ENCODE data around the gene LSS.
"Not testable (repeated sequence)": the region's sequence is repeated elsewhere in the genome, so short reads cannot be mapped to it uniquely, and the experiment has no call there.

Gene LSS

GRCh38 chr21:46152927-46153246 lies 75.7 kb downstream of the LSS start:
- DNase-seq (ENCODE audit: low read depth), result no peak

- no peak for DNase-seq (ENCODE audit: low read depth)
Measured at GRCh38 chr21:46151989-46152926, 76.3 kb downstream of the LSS start.

DNA sequence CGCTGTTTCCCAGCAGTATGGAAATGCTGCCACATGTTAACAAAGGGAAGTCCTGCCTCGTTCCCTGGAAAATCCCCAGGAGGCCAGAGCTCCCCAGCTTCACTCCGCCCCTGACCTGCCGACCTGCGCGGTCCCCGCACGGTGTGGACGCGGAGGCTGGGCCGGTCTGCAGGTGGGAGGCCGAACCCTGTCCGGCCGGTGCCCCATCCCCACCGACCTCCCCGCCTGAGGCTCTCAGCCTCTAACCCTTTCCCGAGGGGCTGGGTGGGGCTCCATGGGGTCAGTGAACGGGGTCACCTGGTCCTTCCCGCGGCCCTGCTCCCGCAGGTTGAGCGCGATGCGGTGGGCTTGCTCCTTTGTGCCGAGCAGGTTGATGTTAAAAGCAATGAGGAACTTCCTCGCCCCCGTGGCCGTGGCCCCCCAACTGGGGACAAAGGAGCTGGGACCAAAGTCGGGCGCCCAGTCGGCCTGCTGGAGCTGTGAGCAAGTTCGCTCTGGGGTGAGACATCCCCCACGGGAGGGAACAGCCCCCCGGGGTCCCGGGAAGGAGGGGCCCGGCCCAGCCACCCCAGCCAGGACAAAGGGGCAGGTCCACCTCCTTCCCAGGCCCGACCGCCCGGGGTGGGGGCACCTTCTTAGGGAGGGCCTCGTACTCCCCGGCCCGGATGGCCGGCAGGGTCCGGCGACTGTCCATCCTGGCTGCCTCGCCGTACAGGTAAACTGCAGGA lies 77.1 kb downstream of the LSS start:
- no peak for DNase-seq (ENCODE audit: low read depth)

DNA sequence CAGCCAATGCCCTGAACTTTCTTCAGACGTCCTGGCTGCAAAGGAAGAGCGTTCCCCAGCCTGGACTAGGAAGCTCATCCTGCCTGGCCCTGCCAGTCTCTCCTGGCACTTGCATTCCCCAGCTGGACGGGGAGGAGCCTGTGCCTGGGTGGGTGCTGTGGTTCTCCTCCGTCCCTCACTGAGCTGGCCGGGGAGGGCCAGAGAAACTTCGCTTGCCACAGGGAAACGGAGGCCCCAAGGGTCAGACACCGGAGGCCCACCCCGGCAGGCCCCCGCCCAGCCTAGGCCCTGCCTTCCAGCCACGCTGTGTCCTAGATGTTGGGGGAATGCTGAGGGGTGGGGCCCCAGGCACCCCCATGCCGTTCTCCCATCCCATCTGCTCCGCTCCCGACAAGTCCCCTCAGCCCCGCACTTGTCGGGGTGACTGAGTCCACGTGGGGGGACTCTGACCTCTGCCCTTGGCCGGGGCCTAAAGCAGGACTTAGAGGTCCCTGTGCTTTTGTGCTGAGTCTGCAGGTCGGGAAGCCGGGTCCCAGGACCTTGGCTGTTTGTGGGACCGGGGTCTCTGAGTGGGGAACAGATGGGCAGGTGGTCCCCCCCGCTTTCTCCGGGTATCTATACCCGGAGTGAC lies 78.0 kb downstream of the LSS start:
- DNase-seq (ENCODE audit: low read depth), result no peak

DNA sequence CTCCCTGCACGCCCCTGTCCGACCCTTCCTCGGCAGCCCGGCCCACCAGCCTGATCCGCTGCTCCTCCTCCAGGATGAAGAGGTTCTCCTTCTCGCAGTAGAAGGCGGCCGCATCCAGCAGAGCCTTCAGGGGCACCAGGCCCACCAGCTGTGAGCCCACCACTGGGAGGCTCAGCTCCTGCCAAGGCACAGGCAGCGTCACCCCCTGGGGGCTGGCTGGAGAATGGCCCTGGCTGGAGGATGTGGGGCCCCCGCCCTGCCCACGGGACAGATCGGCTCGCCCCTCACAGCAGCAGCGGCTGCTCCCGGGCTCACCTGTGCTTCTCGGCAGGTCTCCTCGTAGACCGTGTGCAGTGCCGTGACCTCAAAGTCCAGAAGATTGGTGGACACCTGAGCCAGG lies 78.5 kb downstream of the LSS start:
- DNase-seq (ENCODE audit: low read depth), result no peak

- no peak for DNase-seq (ENCODE audit: low read depth)
Measured at GRCh38 chr21:46149205-46149901, 79.2 kb downstream of the LSS start.

GRCh38 chr21:46148106-46148505 lies 80.5 kb downstream of the LSS start:
- DNase-seq (ENCODE audit: low read depth), result no peak

GRCh38 chr21:46147429-46147828 lies 81.1 kb downstream of the LSS start:
- peak; percentile 26 for DNase-seq (ENCODE audit: low read depth)

- no peak for DNase-seq (ENCODE audit: low read depth)
Measured at GRCh38 chr21:46146856-46147255, 81.7 kb downstream of the LSS start.

- no peak for DNase-seq (ENCODE audit: low read depth)
Measured at GRCh38 chr21:46145840-46146691, 82.5 kb downstream of the LSS start.

- no peak for DNase-seq (ENCODE audit: low read depth)
Measured at GRCh38 chr21:46145159-46145839, 83.3 kb downstream of the LSS start.

- DNase-seq (ENCODE audit: low read depth), result no peak
Measured at GRCh38 chr21:46144464-46145070, 84.0 kb downstream of the LSS start.

DNA sequence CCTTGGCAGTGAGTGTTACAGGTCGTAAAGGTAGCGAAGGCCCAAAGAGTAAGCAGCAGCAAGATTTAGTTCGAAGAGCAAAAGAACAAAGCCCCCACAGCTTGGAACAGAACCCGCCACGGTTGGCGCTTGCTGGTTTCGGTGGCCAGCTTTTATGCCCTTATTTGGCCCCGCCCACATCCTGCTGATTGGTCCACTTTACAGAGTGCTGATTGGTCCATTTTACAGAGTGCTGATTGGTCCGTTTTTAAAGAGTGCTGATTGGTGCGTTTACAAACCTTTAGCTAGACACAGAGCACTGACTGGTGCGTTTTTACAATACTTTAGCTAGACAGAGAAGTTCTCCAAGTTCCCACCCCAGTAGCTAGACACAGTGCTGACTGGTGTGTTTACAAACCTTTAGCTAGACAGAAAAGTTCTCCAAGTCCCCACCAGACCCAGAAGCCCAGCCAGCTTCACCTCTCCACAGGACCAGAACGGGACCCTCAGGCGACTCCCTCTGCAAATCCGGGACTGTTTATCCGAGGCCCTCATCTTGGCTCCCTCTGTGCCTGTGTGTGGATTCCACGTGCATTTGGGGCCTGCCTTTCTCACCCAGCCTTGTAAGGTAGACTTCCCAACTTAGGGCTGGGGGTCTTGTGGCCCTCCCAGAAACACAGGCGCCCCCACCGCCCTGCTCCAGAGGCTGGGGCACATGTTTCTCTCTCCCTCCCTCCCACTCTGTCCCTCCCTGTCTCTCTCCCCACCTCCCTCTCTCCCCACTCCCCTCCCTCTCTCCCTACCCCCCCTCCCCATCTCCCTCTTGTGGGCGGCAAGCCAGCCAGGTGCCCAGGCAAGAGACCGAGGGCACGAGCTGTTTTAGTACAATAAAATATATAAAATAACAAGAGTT lies 85.7 kb downstream of the LSS start:
- no peak for DNase-seq (ENCODE audit: low read depth)

DNA sequence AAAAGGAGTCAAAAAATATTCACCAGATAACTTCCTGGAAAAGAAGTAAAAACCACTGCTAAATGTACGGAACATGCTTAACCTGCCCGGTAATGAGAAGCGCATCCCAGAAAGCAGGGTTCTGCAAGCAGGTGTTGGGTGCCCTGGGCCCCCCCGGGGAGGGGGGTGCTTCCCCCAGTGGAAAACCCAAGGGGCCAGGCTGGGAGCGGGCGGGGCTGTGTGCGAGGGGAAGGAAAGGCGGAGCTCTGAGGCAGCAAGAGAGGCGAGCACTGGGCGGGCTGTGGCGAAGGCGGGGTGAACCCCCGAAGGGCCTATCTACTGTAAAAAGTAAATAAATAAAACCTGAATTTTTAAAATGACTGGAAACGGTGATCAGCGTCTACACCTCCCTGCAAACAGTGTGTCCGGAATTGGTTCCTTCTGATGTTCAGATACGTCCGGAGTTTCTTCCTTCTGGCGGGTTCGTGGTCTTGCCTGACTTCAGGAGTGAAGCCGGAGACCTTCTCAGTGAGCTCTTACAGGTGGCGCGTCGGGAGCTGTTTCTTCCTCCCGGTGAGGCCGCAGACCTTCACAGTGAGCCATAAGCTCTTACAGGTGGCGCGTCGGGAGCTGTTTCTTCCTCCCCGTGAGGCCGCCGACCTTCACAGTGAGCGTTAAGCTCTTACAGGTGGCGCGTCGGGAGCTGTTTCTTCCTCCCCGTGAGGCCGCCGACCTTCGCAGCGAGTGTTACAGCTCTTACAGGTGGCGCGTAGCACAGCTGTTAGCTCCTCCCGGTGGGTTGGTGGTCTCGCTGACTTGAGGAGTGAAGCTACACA lies 86.6 kb downstream of the LSS start:
- DNase-seq (ENCODE audit: low read depth), result no peak

DNA sequence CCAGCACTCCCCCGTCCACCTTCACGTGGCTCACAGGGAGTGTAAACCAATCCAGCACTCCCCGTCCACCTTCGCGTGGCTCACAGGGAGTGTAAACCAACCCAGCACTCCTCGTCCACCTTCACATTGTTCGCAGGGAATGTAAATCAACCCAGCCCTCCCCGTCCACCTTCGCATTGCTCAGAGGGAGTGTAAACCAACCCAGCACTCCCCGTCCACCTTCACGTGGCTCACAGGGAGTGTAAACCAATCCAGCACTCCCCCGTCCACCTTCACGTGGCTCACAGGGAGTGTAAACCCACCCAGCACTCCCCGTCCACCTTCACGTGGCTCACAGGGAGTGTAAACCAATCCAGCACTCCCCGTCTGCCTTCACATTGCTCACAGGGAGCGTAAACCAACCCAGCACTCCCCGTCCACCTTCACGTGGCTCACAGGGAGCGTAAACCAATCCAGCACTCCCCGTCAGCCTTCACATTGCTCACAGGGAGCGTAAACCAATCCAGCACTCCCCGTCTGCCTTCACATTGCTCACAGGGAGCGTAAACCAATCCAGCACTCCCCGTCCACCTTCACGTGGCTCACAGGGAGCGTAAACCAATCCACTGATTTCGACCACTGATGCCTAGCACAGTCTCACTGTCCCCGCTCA lies 88.1 kb downstream of the LSS start:
- DNase-seq (ENCODE audit: low read depth), result not testable (repeated sequence)

DNA sequence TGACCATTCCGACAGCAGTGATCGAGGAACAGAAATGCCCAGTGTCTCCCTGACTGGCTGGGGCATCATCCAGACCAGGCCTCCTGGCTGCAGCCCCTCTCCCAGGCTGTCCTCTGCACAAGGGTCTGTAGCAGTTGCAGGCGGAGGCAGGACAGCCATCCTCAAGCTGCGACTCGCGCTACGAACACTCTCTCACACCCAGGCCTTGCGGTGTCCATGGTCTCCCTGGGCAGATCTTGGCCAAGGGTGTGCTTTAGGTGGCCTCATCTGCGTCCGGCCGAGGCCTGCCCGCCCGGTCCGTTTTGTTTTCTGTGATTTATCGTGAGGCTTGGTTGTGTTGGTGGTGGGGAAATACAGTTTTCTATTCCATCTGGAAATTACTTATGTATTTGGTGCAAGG lies 88.9 kb downstream of the LSS start:
- DNase-seq (ENCODE audit: low read depth), result no peak

- DNase-seq (ENCODE audit: low read depth), result no peak
Measured at GRCh38 chr21:46138383-46138970, 90.1 kb downstream of the LSS start.

Measured in T follicular helper cell (primary cell).